Neural cell (in vitro differentiated cells): ENCODE measurements around the gene CHDH. TPM values are rescaled to one million over a fixed set of nuclear protein-coding genes. Genes with fewer than 3 reads are reported as not detected.

Experiments
- H2AFZ ChIP-seq: fragments of 200-600, 300-800 bp; sonication (generic), shearing (Covaris generic); 2 replicates; pipeline ENCODE4 v1.6.0; 2014; ENCODE audit warnings: low read depth, mild to moderate bottlenecking, antibody characterized with exemption, low read length, moderate library complexity
- H3F3A ChIP-seq: fragments of 200-600 bp; shearing (Covaris generic); 2 replicates; pipeline ENCODE4 v1.6.1; 2016; ENCODE audit warnings: mild to moderate bottlenecking, moderate library complexity, mixed read lengths, antibody characterized with exemption, low read length; ENCODE audit not compliant: insufficient read depth, poor library complexity, severe bottlenecking
- H3K27ac ChIP-seq: fragments of 200-600, 300-800 bp; sonication (generic), shearing (Covaris generic); 2 replicates; pipeline ENCODE4 v1.5.1; 2014; ENCODE audit warnings: mild to moderate bottlenecking, low read length, moderate library complexity
- H3K27me3 ChIP-seq: fragments of 300-800, 200-600 bp; sonication (generic), shearing (Covaris generic); 2 replicates; pipeline ENCODE4 v1.6.0; 2014; ENCODE audit warnings: mild to moderate bottlenecking, low read depth, low read length, moderate library complexity; ENCODE audit not compliant: insufficient read depth
- H3K36me3 ChIP-seq: fragments of 300-800, 200-600 bp; sonication (generic), shearing (Covaris generic); 2 replicates; pipeline ENCODE4 v1.5.1; 2014; ENCODE audit warnings: mild to moderate bottlenecking, antibody characterized with exemption, low read length, moderate library complexity; ENCODE audit not compliant: insufficient read depth
- H3K4me2 ChIP-seq: fragments of 300-800, 200-600 bp; sonication (generic), shearing (Covaris generic); 2 replicates; pipeline ENCODE4 v1.6.0; 2014; ENCODE audit warnings: mild to moderate bottlenecking, low read length
- H3K4me3 ChIP-seq: fragments of 300-800, 200-600 bp; sonication (generic), shearing (Covaris generic); 2 replicates; pipeline ENCODE4 v1.5.1; 2014; ENCODE audit warnings: mild to moderate bottlenecking, low read length, moderate library complexity
- H3K79me2 ChIP-seq: fragments of 200-600 bp; shearing (Covaris generic); replicated peaks from 2 replicates; pipeline ENCODE4 v1.6.0; 2014; ENCODE audit warnings: mild to moderate bottlenecking, low read length, moderate library complexity; ENCODE audit not compliant: insufficient read depth
- H3K9ac ChIP-seq: fragments of 300-800, 200-600 bp; sonication (generic), shearing (Covaris generic); 2 replicates; pipeline ENCODE4 v1.6.1; 2016; ENCODE audit warnings: mild to moderate bottlenecking, low read length, mixed read lengths
- H3K9me2 ChIP-seq: fragments of 200-600 bp; shearing (Covaris generic); 2 replicates; pipeline ENCODE4 v1.6.1; 2016; ENCODE audit warnings: mild to moderate bottlenecking, low read length, mixed read lengths; ENCODE audit not compliant: insufficient read depth
- H3K9me3 ChIP-seq: fragments of 200-600, 300-800 bp; sonication (generic), shearing (Covaris generic); 2 replicates; pipeline ENCODE4 v1.6.1; 2016; ENCODE audit warnings: mild to moderate bottlenecking, mixed run types, low read length, moderate library complexity, mixed read lengths
- H4K20me1 ChIP-seq: fragments of 200-600 bp; shearing (Covaris generic); 2 replicates; pipeline ENCODE4 v1.6.1; 2016; ENCODE audit warnings: mild to moderate bottlenecking, mixed run types; ENCODE audit not compliant: insufficient read depth
- CTCF ChIP-seq: fragments of 450-650 bp; IDR thresholded peaks from 2 replicates; pipeline ENCODE4 v1.5.1; 2014; ENCODE audit warnings: antibody characterized with exemption, mild to moderate bottlenecking, moderate library complexity; ENCODE audit not compliant: poor library complexity, severe bottlenecking
- EP300 ChIP-seq: fragments of 450-650 bp; conservative IDR thresholded peaks from 2 replicates; pipeline ENCODE4 v1.6.1; 2014; ENCODE audit warnings: antibody characterized with exemption, mild to moderate bottlenecking, moderate library complexity; ENCODE audit not compliant: poor library complexity, severe bottlenecking
- EZH2 ChIP-seq: fragments of 200-600, 300-800 bp; shearing (Covaris generic), sonication (generic); IDR thresholded peaks from 2 replicates; pipeline ENCODE4 v1.6.1; 2014; ENCODE audit warnings: antibody characterized with exemption, low read length, borderline replicate concordance, mild to moderate bottlenecking; ENCODE audit not compliant: insufficient read depth, poor library complexity, severe bottlenecking
- MXI1 ChIP-seq: fragments of 450-650 bp; conservative IDR thresholded peaks from 2 replicates; pipeline ENCODE4 v1.6.1; 2014; ENCODE audit warnings: antibody characterized with exemption, mild to moderate bottlenecking; ENCODE audit not compliant: poor library complexity, severe bottlenecking
- POLR2AphosphoS5 ChIP-seq: IDR thresholded peaks from 2 replicates; pipeline ENCODE4 v1.6.1; 2012
- RAD21 ChIP-seq: fragments of 450-650 bp; conservative IDR thresholded peaks from 2 replicates; pipeline ENCODE4 v1.6.1; 2014; ENCODE audit warnings: antibody characterized with exemption, mild to moderate bottlenecking, moderate library complexity
- REST ChIP-seq: IDR thresholded peaks from 2 replicates; pipeline ENCODE4 v1.6.1; 2012; ENCODE audit warnings: borderline replicate concordance
- SMC3 ChIP-seq: fragments of 450-650 bp; conservative IDR thresholded peaks from 2 replicates; pipeline ENCODE4 v1.6.1; 2014; ENCODE audit warnings: antibody characterized with exemption, mild to moderate bottlenecking, moderate library complexity; ENCODE audit not compliant: poor library complexity
- TAF1 ChIP-seq: IDR thresholded peaks from 2 replicates; pipeline ENCODE4 v1.6.1; 2012; ENCODE audit warnings: low read depth
- polyA plus RNA-seq: library from polyadenylated mRNA; depleted of rRNA; stranded (reverse); fragments of >200 nt; gene quantifications from 2 replicates; pipeline ENCODE4 v1.2.3, GENCODE V29; 2014

The CHDH gene
- polyA plus RNA-seq, 1 donor from 2014 or later = 0.17 TPM

GRCh38 chr3:53777468-53777867 lies 68.8 kb downstream of the CHDH start:
- H3F3A ChIP-seq = no peaks in the 10 kb centered on the region
- no peaks in the 10 kb centered on the region for H3K36me3 ChIP-seq
- no peak overlapping the region for H3K9ac ChIP-seq
- no peaks in the 10 kb centered on the region for H4K20me1 ChIP-seq
- no peak overlapping the region for H3K27ac ChIP-seq
- H2AFZ ChIP-seq = no peak overlapping the region
- no peak overlapping the region for H3K4me2 ChIP-seq
- no peaks in the 10 kb centered on the region for H3K9me3 ChIP-seq
- no peak overlapping the region for H3K4me3 ChIP-seq
- H3K27me3 ChIP-seq = no peaks in the 10 kb centered on the region
- no peaks in the 10 kb centered on the region for H3K9me2 ChIP-seq
- TF ChIP-seq CTCF (no peak), POLR2AphosphoS5 (no peak), REST (no peak), EZH2 (no peak), SMC3 (no peak), RAD21 (no peak), EP300 (no peak), TAF1 (no peak), MXI1 (no peak)
- H3K79me2 ChIP-seq = no peaks in the 10 kb centered on the region

DNA sequence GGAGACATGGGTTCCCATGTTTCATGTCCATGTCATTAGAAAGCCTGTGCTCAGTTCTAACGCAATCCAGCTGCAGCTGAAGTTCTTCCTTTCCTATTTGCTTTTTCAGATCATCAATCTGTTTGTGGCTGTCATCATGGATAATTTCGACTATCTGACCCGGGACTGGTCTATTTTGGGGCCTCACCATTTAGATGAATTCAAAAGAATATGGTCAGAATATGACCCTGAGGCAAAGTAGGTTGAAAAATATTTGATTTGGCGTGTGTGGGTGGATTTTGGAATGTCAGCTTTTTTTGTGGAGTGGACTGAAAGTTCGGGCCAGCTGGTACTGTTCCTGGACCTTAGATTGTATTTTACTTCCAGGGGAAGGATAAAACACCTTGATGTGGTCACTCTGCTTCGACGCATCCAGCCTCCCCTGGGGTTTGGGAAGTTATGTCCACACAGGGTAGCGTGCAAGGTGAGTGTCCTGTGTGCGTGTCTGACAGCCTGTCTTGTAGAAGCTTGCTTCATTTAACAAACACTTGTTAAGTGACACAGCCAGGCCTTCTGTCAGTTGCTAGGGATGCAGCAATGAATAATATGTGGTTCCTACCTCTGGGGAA lies 69.6 kb downstream of the CHDH start:
- Histone ChIP-seq H2AFZ (no peak overlapping the region), H3K9me3 (no peaks in the 10 kb centered on the region), H3K9ac (no peak overlapping the region), H3K9me2 (no peaks in the 10 kb centered on the region), H3K36me3 (no peaks in the 10 kb centered on the region), H3F3A (no peaks in the 10 kb centered on the region), H4K20me1 (no peaks in the 10 kb centered on the region), H3K4me2 (no peak overlapping the region), H3K27ac (no peak overlapping the region), H3K79me2 (no peaks in the 10 kb centered on the region), H3K27me3 (no peaks in the 10 kb centered on the region), H3K4me3 (no peak overlapping the region)
- TF ChIP-seq CTCF (no peak), MXI1 (no peak), RAD21 (no peak), REST (no peak), TAF1 (no peak), EZH2 (no peak), POLR2AphosphoS5 (no peak), EP300 (no peak), SMC3 (no peak)
